Mammary epithelial cell (primary cell): ENCODE data around the gene BTRC.

Experiments used
- CTCF ChIP-seq, 2 donors: IDR thresholded peaks in 1 of 2; conservative IDR thresholded peaks in 1 of 2; 2 replicates each; pipeline ENCODE4 v1.5.1; 2011 to 2012; ENCODE audit warnings: inconsistent platforms in 2 of 2, low read length in 2 of 2, mild to moderate bottlenecking in 2 of 2, control low read depth in 1 of 2, low read depth in 1 of 2; ENCODE audit not compliant: insufficient read depth in 1 of 2; ENCODE audit errors: extremely low read depth in 1 of 2
- EZH2 ChIP-seq: IDR thresholded peaks from 2 replicates; pipeline ENCODE4 v1.6.1; 2012; ENCODE audit warnings: low read length, inconsistent platforms, borderline replicate concordance

- TF ChIP-seq CTCF (conservative IDR thresholded peaks at IDR 0.05 in 1 of 2, IDR thresholded peaks at IDR 0.05 in 1 of 2; ENCODE audit: extremely low read depth in 1 of 2, insufficient read depth in 1 of 2, low read depth in 1 of 2, low read length in 2 of 2) (no peak), EZH2 (no peak)
Measured at GRCh38 chr10:101452593-101452992, 98.6 kb downstream of the BTRC start.
